ENCODE data around the gene SCGB1D2. TPM values are rescaled to one million over a fixed set of nuclear protein-coding genes. Genes with fewer than 3 reads are reported as not detected.

The SCGB1D2 gene
- total and polyA plus RNA-seq, 9 of the 15 experiments (the other 6 are each of a cell fraction or from before 2014, with no cell fraction given), result not detected

DNA sequence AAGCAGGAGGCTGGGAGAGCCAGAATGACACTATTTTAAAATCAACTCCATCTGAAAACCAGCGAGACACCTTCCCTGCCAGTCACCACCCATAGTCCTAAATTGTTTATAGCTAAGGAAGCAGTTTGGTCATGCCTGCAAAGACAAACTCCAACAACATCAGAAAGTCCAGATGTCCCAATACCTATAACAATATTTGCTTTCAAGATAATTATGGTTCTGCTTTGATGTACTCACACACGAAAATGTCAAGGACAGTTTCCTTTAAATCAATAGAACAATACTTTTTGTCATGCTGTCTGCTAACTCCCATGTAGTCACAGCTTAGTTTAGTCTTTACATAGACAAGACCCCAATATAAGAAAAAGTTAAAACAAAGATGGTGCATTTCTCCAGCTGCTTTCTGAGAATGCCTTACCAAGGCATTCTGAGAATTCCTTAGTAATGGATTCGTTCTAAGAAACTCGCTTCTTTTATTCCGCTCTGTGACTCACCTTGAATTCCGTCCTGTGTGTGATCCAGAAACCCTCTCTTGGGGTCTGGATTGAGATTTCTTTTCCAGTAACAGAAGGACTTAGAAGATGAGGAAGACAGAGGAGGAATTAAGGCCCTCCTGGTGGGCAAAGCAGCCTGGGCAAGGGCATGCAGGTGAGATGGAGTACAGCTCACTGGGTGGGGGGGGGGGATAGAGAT is 18.4 kb downstream of the SCGB1D2 start (continued):
- TF ChIP-seq, protein P1, sequence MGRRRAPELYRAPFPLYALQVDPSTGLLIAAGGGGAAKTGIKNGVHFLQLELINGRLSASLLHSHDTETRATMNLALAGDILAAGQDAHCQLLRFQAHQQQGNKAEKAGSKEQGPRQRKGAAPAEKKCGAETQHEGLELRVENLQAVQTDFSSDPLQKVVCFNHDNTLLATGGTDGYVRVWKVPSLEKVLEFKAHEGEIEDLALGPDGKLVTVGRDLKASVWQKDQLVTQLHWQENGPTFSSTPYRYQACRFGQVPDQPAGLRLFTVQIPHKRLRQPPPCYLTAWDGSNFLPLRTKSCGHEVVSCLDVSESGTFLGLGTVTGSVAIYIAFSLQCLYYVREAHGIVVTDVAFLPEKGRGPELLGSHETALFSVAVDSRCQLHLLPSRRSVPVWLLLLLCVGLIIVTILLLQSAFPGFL (CRISPR knock-in tag; IDR thresholded peaks at IDR 0.05), result no peak
- TF ChIP-seq FOS (IDR thresholded peaks at IDR 0.05; ENCODE audit: extremely low read depth, insufficient read length) (no peak), STAT5A (IDR thresholded peaks at IDR 0.05; ENCODE audit: borderline replicate concordance, low read length) (no peak)

DNA sequence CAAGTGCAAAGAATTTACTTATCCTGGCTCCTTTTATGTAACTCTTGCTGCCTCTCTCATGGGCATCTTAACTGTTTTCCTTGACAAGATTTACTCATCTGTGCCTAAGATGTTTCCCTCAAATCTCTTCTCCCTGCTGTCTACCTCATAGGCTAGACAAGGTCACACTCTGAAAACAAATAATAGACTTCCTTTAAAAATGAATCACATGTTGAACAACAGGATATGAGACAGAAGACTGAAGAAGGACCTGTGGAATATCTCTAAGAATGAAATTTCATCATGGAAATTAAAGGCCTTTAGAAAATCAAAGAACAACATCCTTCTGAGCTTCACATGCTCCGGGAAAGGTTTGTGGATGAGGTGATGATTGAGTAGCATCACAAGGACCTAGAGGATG is 22.0 kb downstream of the SCGB1D2 start:
- H3K4me3 ChIP-seq, result no peak overlapping the region
- no peaks in the 10 kb centered on the region for H3K9me3 ChIP-seq (replicated peaks; ENCODE audit: control insufficient read depth, insufficient read depth, low read depth, low read length)
- H3K9me1 ChIP-seq (ENCODE audit: control insufficient read depth, insufficient read depth, low read length), result no peaks in the 10 kb centered on the region
- H3K9ac ChIP-seq (ENCODE audit: insufficient read depth in 1 of 2, low read depth in 2 of 2, low read length in 2 of 2), result no peak overlapping the region
- H3K27me3 ChIP-seq (ENCODE audit: control insufficient read depth in 2 of 2, insufficient read depth in 2 of 2, low read length in 2 of 2), result peaks cover 16 to 30% of the 10 kb centered on the region in 2 experiments; a peak in 4 of 5 replicates
- 0% methylated on average over 1 of the region's 1 CpG for WGBS (ENCODE audit: insufficient coverage, low coverage, missing lambda C conversion rate)
- BruUV-seq (replicated peaks), result no TSS peak
- H4K20me1 ChIP-seq (replicated peaks; ENCODE audit: control insufficient read depth, insufficient read depth, low read length), result no peaks in the 10 kb centered on the region
- H3K27ac ChIP-seq (ENCODE audit: extremely low read depth, low read depth, low read length), result no peak overlapping the region
- no peak overlapping the region for H3K4me2 ChIP-seq (ENCODE audit: insufficient read depth, low read length)
- H3K4me1 ChIP-seq (replicated peaks in 1 of 2; ENCODE audit: control insufficient read depth in 2 of 2, insufficient read depth in 2 of 2, low read length in 2 of 2), result no peaks in the 10 kb centered on the region
- DNase-seq (ENCODE audit: extremely low read depth in 1 of 4, low spot score in 3 of 4), result no peak
- POLR2A ChIA-PET, result no interaction called here
- TF ChIP-seq ATF4 (CRISPR knock-in tag; IDR thresholded peaks at IDR 0.05) (no peak), JUNB (CRISPR knock-in tag; conservative IDR thresholded peaks at IDR 0.05) (no peak)
- TF ChIP-seq, protein P2, sequence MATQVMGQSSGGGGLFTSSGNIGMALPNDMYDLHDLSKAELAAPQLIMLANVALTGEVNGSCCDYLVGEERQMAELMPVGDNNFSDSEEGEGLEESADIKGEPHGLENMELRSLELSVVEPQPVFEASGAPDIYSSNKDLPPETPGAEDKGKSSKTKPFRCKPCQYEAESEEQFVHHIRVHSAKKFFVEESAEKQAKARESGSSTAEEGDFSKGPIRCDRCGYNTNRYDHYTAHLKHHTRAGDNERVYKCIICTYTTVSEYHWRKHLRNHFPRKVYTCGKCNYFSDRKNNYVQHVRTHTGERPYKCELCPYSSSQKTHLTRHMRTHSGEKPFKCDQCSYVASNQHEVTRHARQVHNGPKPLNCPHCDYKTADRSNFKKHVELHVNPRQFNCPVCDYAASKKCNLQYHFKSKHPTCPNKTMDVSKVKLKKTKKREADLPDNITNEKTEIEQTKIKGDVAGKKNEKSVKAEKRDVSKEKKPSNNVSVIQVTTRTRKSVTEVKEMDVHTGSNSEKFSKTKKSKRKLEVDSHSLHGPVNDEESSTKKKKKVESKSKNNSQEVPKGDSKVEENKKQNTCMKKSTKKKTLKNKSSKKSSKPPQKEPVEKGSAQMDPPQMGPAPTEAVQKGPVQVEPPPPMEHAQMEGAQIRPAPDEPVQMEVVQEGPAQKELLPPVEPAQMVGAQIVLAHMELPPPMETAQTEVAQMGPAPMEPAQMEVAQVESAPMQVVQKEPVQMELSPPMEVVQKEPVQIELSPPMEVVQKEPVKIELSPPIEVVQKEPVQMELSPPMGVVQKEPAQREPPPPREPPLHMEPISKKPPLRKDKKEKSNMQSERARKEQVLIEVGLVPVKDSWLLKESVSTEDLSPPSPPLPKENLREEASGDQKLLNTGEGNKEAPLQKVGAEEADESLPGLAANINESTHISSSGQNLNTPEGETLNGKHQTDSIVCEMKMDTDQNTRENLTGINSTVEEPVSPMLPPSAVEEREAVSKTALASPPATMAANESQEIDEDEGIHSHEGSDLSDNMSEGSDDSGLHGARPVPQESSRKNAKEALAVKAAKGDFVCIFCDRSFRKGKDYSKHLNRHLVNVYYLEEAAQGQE (IDR thresholded peaks at IDR 0.05; ENCODE audit: borderline replicate concordance), result no peak
- TF ChIP-seq, protein P2 (CRISPR knock-in tag; IDR thresholded peaks at IDR 0.05; ENCODE audit: low read depth), result no peak
- TF ChIP-seq, protein P3, sequence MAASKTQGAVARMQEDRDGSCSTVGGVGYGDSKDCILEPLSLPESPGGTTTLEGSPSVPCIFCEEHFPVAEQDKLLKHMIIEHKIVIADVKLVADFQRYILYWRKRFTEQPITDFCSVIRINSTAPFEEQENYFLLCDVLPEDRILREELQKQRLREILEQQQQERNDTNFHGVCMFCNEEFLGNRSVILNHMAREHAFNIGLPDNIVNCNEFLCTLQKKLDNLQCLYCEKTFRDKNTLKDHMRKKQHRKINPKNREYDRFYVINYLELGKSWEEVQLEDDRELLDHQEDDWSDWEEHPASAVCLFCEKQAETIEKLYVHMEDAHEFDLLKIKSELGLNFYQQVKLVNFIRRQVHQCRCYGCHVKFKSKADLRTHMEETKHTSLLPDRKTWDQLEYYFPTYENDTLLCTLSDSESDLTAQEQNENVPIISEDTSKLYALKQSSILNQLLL (CRISPR knock-in tag; IDR thresholded peaks at IDR 0.05; ENCODE audit: borderline replicate concordance), result no peak
- H3K36me3 ChIP-seq (ENCODE audit: control insufficient read depth, insufficient read depth, low read length), result no peaks in the 10 kb centered on the region
- H3K79me2 ChIP-seq (ENCODE audit: control insufficient read depth, insufficient read depth, low read length), result no peaks in the 10 kb centered on the region
- in situ Hi-C loops (cut with MboI), result no loop called here
- ATAC-seq, result no peak
- H2AFZ ChIP-seq (ENCODE audit: low read depth, low read length), result no peak overlapping the region
- CTCF ChIA-PET (ENCODE audit: low intra/inter-chr PET ratio), result no interaction called here
- no peak for FAIRE-seq
- intact Hi-C loops (cut with micrococcal nuclease), result no loop called here

Data from K562 (cell line).